Measurements from ENCODE around the gene FMN2.

GRCh38 chr1:240170266-240170665 is 78.6 kb downstream of the FMN2 start:
- TF ChIP-seq CTCF (IDR thresholded peaks at IDR 0.05) (no peak), POLR2A (IDR thresholded peaks at IDR 0.05) (no peak), POLR2AphosphoS5 (IDR thresholded peaks at IDR 0.05) (no peak)
